Measurements from ENCODE around the gene CYTH1.

DNA sequence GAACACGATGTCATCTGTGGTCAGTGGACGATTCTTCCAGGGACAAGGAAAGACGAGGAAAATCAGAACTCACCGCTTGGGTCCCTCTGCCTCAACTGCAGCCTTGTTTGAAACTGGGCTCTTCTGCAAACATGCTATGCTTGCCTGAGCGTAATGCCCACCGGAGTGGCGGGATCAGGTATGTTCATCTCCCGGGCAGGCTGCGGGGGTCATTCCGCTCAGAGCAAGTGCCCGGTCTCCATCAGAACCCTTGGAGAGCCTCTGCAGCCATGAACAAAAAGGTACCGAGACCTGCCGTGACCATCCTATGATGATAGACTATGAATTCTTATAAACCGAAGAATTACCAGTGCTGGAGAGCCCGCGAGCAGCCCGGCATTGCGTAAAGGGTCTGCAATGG lies 140.4 kb downstream of the CYTH1 start:
- no peak for TF ChIP-seq POLR2A (IDR thresholded peaks at IDR 0.05)
- TF ChIP-seq, protein P1, sequence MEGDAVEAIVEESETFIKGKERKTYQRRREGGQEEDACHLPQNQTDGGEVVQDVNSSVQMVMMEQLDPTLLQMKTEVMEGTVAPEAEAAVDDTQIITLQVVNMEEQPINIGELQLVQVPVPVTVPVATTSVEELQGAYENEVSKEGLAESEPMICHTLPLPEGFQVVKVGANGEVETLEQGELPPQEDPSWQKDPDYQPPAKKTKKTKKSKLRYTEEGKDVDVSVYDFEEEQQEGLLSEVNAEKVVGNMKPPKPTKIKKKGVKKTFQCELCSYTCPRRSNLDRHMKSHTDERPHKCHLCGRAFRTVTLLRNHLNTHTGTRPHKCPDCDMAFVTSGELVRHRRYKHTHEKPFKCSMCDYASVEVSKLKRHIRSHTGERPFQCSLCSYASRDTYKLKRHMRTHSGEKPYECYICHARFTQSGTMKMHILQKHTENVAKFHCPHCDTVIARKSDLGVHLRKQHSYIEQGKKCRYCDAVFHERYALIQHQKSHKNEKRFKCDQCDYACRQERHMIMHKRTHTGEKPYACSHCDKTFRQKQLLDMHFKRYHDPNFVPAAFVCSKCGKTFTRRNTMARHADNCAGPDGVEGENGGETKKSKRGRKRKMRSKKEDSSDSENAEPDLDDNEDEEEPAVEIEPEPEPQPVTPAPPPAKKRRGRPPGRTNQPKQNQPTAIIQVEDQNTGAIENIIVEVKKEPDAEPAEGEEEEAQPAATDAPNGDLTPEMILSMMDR (IDR thresholded peaks at IDR 0.05), result no peak
- TF ChIP-seq POLR2AphosphoS5 (IDR thresholded peaks at IDR 0.05), result no peak
